Mesothelial cell of epicardium (in vitro differentiated cells): ENCODE results near the gene LEPROT. TPM values are rescaled to one million over a fixed set of nuclear protein-coding genes. Genes with fewer than 3 reads are reported as not detected.
A peak's percentile ranks its signal among the peaks of the same experiment; 100 is the strongest.
"Not testable (repeated sequence)": the region's sequence is repeated elsewhere in the genome, so short reads cannot be mapped to it uniquely, and the experiment has no call there.

Experiments used
- DNase-seq, 2 experiments: peaks; one replicate each; pipeline ENCODE4 v3.0.0; 2021; ENCODE audit warnings: low spot score in 2 of 2; ENCODE audit not compliant: unreplicated experiment in 2 of 2
- H3K27ac Mint-ChIP-seq: 2 replicates; pipeline ENCODE4 v1.8.0; 2021; ENCODE audit warnings: mixed read lengths
- H3K27me3 Mint-ChIP-seq: 2 replicates; pipeline ENCODE4 v1.8.0; 2021; ENCODE audit warnings: low read depth, mixed read lengths
- H3K36me3 Mint-ChIP-seq: 2 replicates; pipeline ENCODE4 v1.8.0; 2021; ENCODE audit warnings: mixed read lengths
- H3K4me1 Mint-ChIP-seq: 2 replicates; pipeline ENCODE4 v1.8.0; 2021; ENCODE audit warnings: mixed read lengths
- H3K4me3 Mint-ChIP-seq: 2 replicates; pipeline ENCODE4 v1.8.0; 2021; ENCODE audit warnings: mild to moderate bottlenecking, moderate library complexity, mixed read lengths
- H3K9me3 Mint-ChIP-seq: 2 replicates; pipeline ENCODE4 v1.8.0; 2021; ENCODE audit warnings: mixed read lengths
- CTCF ChIP-seq: fragments of 200-600 bp; sonication (generic); IDR thresholded peaks from one replicate; pipeline ENCODE4 v1.5.0; 2021; ENCODE audit warnings: antibody characterized with exemption; ENCODE audit not compliant: unreplicated experiment
- total RNA-seq: library from RNA; stranded (reverse); gene quantifications from 3 replicates; pipeline ENCODE4 v1.2.1, GENCODE V29; 2021

LEPROT gene, protein sequence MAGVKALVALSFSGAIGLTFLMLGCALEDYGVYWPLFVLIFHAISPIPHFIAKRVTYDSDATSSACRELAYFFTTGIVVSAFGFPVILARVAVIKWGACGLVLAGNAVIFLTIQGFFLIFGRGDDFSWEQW
- total RNA-seq: 65.7 to 71.1 TPM (median 69.6 TPM) in 3 replicates

GRCh38 chr1:65420590-65421350 is at the start of gene LEPROT, which contains the start of gene LEPR:
Gene LEPROT, plus strand, starts transcription at chr1:65420668. Its CDS starts 57 bp downstream, at chr1:65420725.
Gene LEPR, plus strand, starts transcription at chr1:65420668. Its CDS starts 144,898 bp downstream, at chr1:65565566.
- H3K4me3 Mint-ChIP-seq: no peak within 1 kb of the TSS
- no peak for TF ChIP-seq CTCF
- H3K4me1 Mint-ChIP-seq: peaks cover 33% of the 10 kb centered on the region
- no peaks in the 10 kb centered on the region for H3K27me3 Mint-ChIP-seq
- DNase-seq: no peak
- peak within 1 kb of the TSS; percentile 99 for H3K27ac Mint-ChIP-seq
- peaks cover 12% of the 10 kb centered on the region for H3K36me3 Mint-ChIP-seq
- H3K9me3 Mint-ChIP-seq: no peaks in the 10 kb centered on the region

DNA sequence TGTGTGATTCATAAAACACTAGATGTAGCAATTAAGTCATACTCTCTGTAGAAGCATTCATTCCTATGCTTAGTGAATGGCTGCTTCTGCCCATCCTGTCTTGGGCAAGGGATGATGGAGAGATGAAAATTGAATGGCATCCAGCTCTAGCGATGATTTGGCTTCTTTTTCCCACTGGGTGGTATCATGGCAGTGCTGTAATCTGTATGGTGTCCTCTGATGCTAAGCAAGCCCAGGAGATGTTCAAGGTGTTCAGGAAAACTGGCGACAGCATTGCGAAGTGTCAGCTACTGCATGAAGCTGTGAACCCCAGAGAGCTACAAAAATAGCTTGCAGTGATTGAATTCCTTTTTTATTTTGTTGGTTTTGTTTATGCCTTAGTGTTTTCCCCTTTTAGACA is 48.9 kb upstream of the LEPROT start:
- H3K4me1 Mint-ChIP-seq: no peaks in the 10 kb centered on the region
- no peaks in the 10 kb centered on the region for H3K27me3 Mint-ChIP-seq
- peaks cover 20% of the 10 kb centered on the region for H3K9me3 Mint-ChIP-seq
- no peak for DNase-seq
- H3K36me3 Mint-ChIP-seq: peaks cover 14% of the 10 kb centered on the region
- TF ChIP-seq CTCF: no peak
- no peak overlapping the region for H3K27ac Mint-ChIP-seq
- no peak overlapping the region for H3K4me3 Mint-ChIP-seq

GRCh38 chr1:65372557-65372956 is 47.9 kb upstream of the LEPROT start:
- no peaks in the 10 kb centered on the region for H3K4me1 Mint-ChIP-seq
- no peak overlapping the region for H3K4me3 Mint-ChIP-seq
- no peaks in the 10 kb centered on the region for H3K27me3 Mint-ChIP-seq
- peaks cover 14% of the 10 kb centered on the region for H3K36me3 Mint-ChIP-seq
- H3K27ac Mint-ChIP-seq: no peak overlapping the region
- DNase-seq: no peak
- TF ChIP-seq CTCF: no peak
- H3K9me3 Mint-ChIP-seq: peaks cover 20% of the 10 kb centered on the region

- peaks cover 22% of the 10 kb centered on the region for H3K9me3 Mint-ChIP-seq
- no peaks in the 10 kb centered on the region for H3K27me3 Mint-ChIP-seq
- H3K4me1 Mint-ChIP-seq: no peaks in the 10 kb centered on the region
- no peak for TF ChIP-seq CTCF
- H3K36me3 Mint-ChIP-seq: peaks cover 23% of the 10 kb centered on the region
- H3K27ac Mint-ChIP-seq: no peak overlapping the region
- DNase-seq: no peak
- no peak overlapping the region for H3K4me3 Mint-ChIP-seq
These were observed 42.8 kb upstream of the LEPROT start for GRCh38 chr1:65377496-65378246.

DNA sequence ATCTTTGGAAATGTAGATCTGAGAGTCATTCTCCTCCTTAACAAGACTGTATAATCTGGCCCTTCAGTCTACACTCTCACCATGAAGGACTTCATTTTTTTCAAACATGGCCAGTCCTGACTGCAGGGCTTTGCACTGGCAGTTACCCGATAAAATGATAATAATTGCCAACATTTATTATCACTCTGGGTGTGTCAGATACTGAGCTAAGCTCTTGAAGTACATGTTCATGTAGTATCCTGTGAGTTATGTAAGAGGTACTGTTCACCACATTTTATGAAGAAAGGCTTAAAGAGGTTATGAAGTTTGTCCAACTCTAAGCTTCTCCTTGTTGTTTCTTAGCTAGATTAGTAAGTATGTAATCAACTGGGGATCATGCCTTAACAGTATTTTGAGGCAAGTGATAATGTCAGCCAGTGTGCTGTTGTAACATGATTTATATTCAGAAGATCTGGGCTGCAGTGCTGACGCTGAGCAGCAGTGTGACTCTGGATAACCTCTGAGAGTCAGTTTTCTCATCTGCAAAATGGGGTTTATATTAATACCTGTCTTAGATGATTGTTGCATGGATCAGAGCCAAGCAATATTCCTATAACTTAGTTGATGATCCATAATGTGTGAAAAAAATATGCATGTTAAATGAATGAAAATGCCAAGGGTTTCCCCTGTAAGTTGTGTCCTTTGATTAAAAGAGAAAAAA is 42.1 kb upstream of the LEPROT start:
- DNase-seq: no peak
- Mint-ChIP-seq H3K4me3 (no peak overlapping the region), H3K9me3 (peaks cover 25% of the 10 kb centered on the region), H3K36me3 (peaks cover 30% of the 10 kb centered on the region), H3K27ac (no peak overlapping the region), H3K27me3 (no peaks in the 10 kb centered on the region), H3K4me1 (no peaks in the 10 kb centered on the region)
- TF ChIP-seq CTCF: no peak

GRCh38 chr1:65384426-65384825 is 36.0 kb upstream of the LEPROT start:
- H3K4me3 Mint-ChIP-seq, H3K27me3 Mint-ChIP-seq, H3K27ac Mint-ChIP-seq, H3K4me1 Mint-ChIP-seq, DNase-seq, H3K9me3 Mint-ChIP-seq: not testable (repeated sequence)
- H3K36me3 Mint-ChIP-seq: peaks cover 45% of the 10 kb centered on the region
